Measurements from ENCODE around the gene NSUN7. TPM values are rescaled to one million over a fixed set of nuclear protein-coding genes. Genes with fewer than 3 reads are reported as not detected.

Gene NSUN7
- total RNA-seq, 1 experiment from 2014 or later, result 19.8 TPM

DNA sequence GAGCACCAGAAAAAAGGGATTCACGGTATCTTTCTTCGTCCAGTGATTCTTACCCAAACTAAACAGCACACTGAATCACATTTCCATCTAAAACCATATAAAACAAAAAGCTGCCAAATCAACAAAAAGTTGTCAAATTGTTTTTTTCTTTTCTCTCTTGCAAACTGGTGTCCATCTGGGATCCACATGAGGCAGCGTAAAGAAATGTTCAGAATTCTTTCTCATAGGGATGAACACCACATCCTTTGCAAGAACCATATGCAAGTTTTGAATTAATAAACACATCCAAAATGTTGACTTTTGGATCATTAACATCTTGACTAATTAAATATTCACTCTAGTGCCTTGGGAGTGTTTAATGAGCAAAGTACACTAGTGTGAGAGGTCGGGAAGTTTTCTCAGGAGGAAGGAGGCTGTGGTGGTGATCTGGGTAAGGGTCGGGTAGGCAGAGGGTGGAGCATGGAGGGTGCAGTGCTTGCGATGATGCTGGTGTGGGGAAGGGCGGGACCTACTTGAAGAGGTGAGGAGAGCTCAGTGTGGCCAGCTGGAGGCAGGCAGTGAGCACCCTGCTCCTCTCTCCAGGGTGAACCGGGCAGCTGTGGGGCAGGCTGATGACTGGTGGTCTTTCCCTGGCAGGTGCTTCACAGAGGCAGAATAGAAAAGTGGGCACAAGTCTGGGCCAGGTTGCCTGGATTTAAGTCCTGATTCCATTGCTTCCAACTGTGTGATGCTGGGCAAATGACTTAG lies 72.8 kb downstream of the NSUN7 start:
- Histone ChIP-seq H3K27me3 (ENCODE audit: control insufficient read depth, insufficient read depth, low read length) (no peaks in the 10 kb centered on the region), H3K36me3 (replicated peaks; ENCODE audit: control insufficient read depth, insufficient read depth, low read length) (peaks cover 25% of the 10 kb centered on the region), H3K4me3 (ENCODE audit: insufficient read depth, low read depth, low read length) (no peak overlapping the region)
- no peak for DNase-seq

DNA sequence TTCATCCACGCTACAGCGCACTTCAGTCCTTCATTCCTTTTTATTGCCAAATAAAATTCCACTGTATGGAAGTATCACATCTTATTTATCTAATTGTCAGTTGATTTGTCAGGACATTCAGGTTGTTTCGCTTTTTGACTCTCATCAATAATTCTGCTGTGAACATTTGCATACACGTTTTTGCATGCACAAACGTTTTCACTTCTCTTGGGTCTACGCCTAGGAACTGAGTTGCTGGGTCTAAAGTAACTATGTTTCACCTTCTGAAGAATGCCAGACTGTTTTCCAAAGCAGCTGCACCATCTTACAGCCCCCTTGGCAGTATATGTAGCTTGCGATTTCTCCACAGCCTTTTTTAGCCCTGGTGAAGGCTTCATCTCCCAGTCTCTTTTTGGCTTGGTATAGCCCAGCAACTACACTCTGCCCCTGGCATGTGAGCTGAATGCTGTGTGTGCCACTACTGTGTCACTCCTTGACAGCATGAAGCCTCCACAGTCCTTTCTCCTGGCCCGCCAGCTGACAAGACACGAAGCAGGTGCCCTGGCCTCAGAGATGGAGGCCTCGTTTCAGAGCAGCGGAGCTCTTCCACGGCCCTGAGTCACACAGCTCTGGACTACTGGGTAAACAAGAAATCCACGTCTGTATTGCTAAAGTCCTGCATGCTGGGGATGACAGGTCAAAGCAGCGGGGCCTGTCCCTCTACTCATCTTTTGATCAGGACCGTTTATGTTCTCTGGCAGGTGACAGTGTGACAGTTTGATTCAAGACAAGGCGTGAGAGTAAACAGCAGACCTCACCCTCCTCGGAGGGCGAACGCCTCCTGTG lies 75.5 kb downstream of the NSUN7 start:
- H3K36me3 ChIP-seq (replicated peaks; ENCODE audit: control insufficient read depth, insufficient read depth, low read length), result peaks cover 30% of the 10 kb centered on the region
- DNase-seq, result no peak

GRCh38 chr4:40826821-40827220 lies 77.1 kb downstream of the NSUN7 start:
- Histone ChIP-seq H3K27me3 (ENCODE audit: control insufficient read depth, insufficient read depth, low read length) (no peaks in the 10 kb centered on the region), H3K36me3 (replicated peaks; ENCODE audit: control insufficient read depth, insufficient read depth, low read length) (peaks cover 28% of the 10 kb centered on the region), H3K4me3 (ENCODE audit: insufficient read depth, low read depth, low read length) (no peak overlapping the region)
- DNase-seq, result no peak

More for the DNA sequence above, 75.5 kb downstream of the NSUN7 start:
- H3K27me3 ChIP-seq (ENCODE audit: control insufficient read depth, insufficient read depth, low read length), result no peaks in the 10 kb centered on the region
- H3K4me3 ChIP-seq (ENCODE audit: insufficient read depth, low read depth, low read length), result no peak overlapping the region

- peaks cover 23% of the 10 kb centered on the region for H3K36me3 ChIP-seq (replicated peaks; ENCODE audit: control insufficient read depth, insufficient read depth, low read length)
- H3K27me3 ChIP-seq (ENCODE audit: control insufficient read depth, insufficient read depth, low read length), result no peaks in the 10 kb centered on the region
- H3K4me3 ChIP-seq (ENCODE audit: insufficient read depth, low read depth, low read length), result no peak overlapping the region
- no peak for DNase-seq
Observed at GRCh38 chr4:40827758-40828157, 78.0 kb downstream of the NSUN7 start.

GRCh38 chr4:40828661-40829060 lies 78.9 kb downstream of the NSUN7 start:
- Histone ChIP-seq H3K36me3 (replicated peaks; ENCODE audit: control insufficient read depth, insufficient read depth, low read length) (peaks cover 18% of the 10 kb centered on the region), H3K4me3 (ENCODE audit: insufficient read depth, low read depth, low read length) (no peak overlapping the region), H3K27me3 (ENCODE audit: control insufficient read depth, insufficient read depth, low read length) (no peaks in the 10 kb centered on the region)
- DNase-seq, result no peak

- no peaks in the 10 kb centered on the region for H3K27me3 ChIP-seq (ENCODE audit: control insufficient read depth, insufficient read depth, low read length)
- no peak for DNase-seq
- peaks cover 18% of the 10 kb centered on the region for H3K36me3 ChIP-seq (replicated peaks; ENCODE audit: control insufficient read depth, insufficient read depth, low read length)
- H3K4me3 ChIP-seq (ENCODE audit: insufficient read depth, low read depth, low read length), result no peak overlapping the region
Observed at GRCh38 chr4:40829586-40829985, 79.8 kb downstream of the NSUN7 start.

DNA sequence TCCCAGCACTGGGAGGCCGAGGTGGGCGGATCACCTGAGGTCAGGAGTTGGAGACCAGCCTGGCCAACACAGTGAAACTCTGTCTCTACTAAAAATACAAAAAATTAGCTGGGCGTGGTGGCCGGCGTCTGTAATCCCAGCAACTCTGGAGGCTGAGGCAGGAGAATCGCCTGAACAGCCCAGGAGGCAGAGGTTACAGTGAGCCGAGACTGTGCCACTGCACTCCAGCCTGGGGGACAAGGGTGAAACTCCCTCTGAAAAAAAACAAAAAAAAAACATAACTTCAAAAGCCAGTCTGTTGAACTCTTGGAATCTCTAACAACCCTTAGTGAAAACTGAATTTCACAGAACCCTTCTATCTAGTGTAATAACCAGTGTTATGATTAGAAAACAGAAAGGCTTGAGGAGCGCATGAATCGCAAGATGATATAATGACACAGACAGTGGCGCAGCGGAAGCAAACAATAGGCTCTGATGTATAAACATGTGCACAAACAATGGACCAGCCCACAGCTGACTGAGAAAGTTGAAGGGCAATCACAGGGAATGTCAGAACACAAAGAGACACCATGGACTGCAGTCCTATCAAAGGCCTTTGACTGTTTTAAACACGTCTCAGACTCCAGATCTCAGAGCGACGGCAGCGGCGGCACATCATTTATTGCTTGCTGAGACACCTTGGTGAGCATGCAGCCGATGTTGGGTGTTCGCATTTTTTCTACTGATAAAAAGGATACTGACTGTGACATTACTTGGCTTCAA lies 81.6 kb downstream of the NSUN7 start:
- H3K36me3 ChIP-seq (replicated peaks; ENCODE audit: control insufficient read depth, insufficient read depth, low read length), result peaks cover 14% of the 10 kb centered on the region
- H3K4me3 ChIP-seq (ENCODE audit: insufficient read depth, low read depth, low read length), result no peak overlapping the region
- DNase-seq, result no peak
- H3K27me3 ChIP-seq (ENCODE audit: control insufficient read depth, insufficient read depth, low read length), result no peaks in the 10 kb centered on the region

GRCh38 chr4:40832175-40832574 lies 82.4 kb downstream of the NSUN7 start:
- Histone ChIP-seq H3K4me3 (ENCODE audit: insufficient read depth, low read depth, low read length) (no peak overlapping the region), H3K36me3 (replicated peaks; ENCODE audit: control insufficient read depth, insufficient read depth, low read length) (peaks cover 10% of the 10 kb centered on the region), H3K27me3 (ENCODE audit: control insufficient read depth, insufficient read depth, low read length) (no peaks in the 10 kb centered on the region)
- DNase-seq, result peak; percentile 51

DNA sequence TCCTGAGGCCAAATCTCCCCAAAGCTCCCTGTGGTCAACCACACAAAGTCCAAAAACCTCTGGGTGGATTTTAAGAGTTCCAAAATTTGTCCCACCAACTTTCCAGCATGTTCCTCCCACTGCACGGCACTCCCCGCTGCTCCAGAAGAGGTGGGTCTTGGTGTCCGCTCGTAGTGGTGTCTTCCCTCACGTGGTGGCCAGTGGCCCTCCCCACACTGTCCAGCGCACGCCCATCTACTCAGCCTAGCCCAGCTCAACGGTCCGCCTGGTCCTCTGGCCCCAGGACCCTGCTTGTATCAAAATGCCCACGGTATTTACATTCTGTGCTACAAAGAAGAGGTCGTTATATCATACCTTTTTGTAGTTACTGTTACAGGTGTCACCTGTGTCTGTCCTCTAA lies 83.5 kb downstream of the NSUN7 start:
- Histone ChIP-seq H3K27me3 (ENCODE audit: control insufficient read depth, insufficient read depth, low read length) (no peaks in the 10 kb centered on the region), H3K36me3 (replicated peaks; ENCODE audit: control insufficient read depth, insufficient read depth, low read length) (peaks cover 5% of the 10 kb centered on the region), H3K4me3 (ENCODE audit: insufficient read depth, low read depth, low read length) (no peak overlapping the region)
- no peak for DNase-seq

- no peak overlapping the region for H3K4me3 ChIP-seq (ENCODE audit: insufficient read depth, low read depth, low read length)
- no peaks in the 10 kb centered on the region for H3K27me3 ChIP-seq (ENCODE audit: control insufficient read depth, insufficient read depth, low read length)
- H3K36me3 ChIP-seq (replicated peaks; ENCODE audit: control insufficient read depth, insufficient read depth, low read length), result no peaks in the 10 kb centered on the region; the same call in 1 of the 2 replicates
- DNase-seq, result peak; percentile 30
Observed at GRCh38 chr4:40837094-40837870, 87.5 kb downstream of the NSUN7 start.

GRCh38 chr4:40838742-40839141 lies 89.0 kb downstream of the NSUN7 start:
- H3K4me3 ChIP-seq (ENCODE audit: insufficient read depth, low read depth, low read length), result no peak overlapping the region
- no peak for DNase-seq
- no peaks in the 10 kb centered on the region for H3K27me3 ChIP-seq (ENCODE audit: control insufficient read depth, insufficient read depth, low read length)
- H3K36me3 ChIP-seq (replicated peaks; ENCODE audit: control insufficient read depth, insufficient read depth, low read length), result no peaks in the 10 kb centered on the region; the same call in 1 of the 2 replicates

- no peak overlapping the region for H3K4me3 ChIP-seq (ENCODE audit: insufficient read depth, low read depth, low read length)
- H3K36me3 ChIP-seq (replicated peaks; ENCODE audit: control insufficient read depth, insufficient read depth, low read length), result no peaks in the 10 kb centered on the region; the same call in 1 of the 2 replicates
- no peak for DNase-seq
- no peaks in the 10 kb centered on the region for H3K27me3 ChIP-seq (ENCODE audit: control insufficient read depth, insufficient read depth, low read length)
Observed at GRCh38 chr4:40840255-40840984, 90.7 kb downstream of the NSUN7 start.

GRCh38 chr4:40840985-40841571 lies 91.3 kb downstream of the NSUN7 start:
- Histone ChIP-seq H3K36me3 (replicated peaks; ENCODE audit: control insufficient read depth, insufficient read depth, low read length) (no peaks in the 10 kb centered on the region), H3K27me3 (ENCODE audit: control insufficient read depth, insufficient read depth, low read length) (no peaks in the 10 kb centered on the region), H3K4me3 (ENCODE audit: insufficient read depth, low read depth, low read length) (no peak overlapping the region)
- DNase-seq, result peak; percentile 83
